ENCODE results near the gene PNMT. TPM values are rescaled to one million over a fixed set of nuclear protein-coding genes. Genes with fewer than 3 reads are reported as not detected.
A peak's percentile ranks its signal among the peaks of the same experiment; 100 is the strongest.

PNMT gene
- total RNA-seq, 1 donor from 2014 or later, result 3.3 TPM

DNA sequence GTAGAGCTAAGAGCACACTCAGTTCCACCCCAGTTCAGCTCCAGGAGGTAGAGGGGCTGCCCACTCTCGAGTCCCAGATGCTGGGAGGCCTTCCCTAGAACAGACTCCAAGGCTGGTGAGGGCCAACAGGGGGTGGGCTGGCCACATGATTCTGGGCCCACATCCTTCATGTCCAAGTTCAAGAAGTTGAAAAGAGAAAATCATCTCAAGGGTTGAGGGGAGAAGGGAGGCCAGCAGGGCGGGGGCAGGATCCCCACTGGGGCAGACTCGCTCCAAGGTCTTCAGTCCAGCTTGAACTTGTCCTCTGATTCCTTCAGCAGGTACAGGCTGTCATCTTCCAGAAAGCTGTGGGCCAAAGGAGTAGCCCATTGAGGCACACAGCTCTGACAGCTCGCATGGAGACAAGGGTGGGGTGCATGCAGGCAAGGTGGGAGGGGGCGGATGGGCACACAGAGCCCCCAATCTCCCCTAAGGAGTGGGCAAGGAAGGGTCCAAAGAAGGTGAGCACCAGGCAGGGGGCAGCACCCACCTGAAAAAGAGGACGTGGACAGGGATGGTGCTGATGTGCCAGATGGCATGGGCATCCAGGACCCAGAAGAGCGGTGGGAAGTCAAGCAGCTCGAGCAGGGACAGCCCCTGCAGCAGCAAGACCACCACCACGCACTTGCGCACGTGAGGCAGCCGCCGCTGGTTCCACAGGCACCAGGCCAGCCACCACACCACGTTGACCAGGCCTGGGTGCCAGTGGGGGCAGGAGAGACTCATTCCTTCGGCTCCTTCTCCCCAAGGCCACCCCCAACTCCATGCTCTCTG is 4.5 kb downstream of the PNMT start:
- peak overlapping the region; percentile 77 for H3K27ac Mint-ChIP-seq
- TF ChIP-seq, protein P1, sequence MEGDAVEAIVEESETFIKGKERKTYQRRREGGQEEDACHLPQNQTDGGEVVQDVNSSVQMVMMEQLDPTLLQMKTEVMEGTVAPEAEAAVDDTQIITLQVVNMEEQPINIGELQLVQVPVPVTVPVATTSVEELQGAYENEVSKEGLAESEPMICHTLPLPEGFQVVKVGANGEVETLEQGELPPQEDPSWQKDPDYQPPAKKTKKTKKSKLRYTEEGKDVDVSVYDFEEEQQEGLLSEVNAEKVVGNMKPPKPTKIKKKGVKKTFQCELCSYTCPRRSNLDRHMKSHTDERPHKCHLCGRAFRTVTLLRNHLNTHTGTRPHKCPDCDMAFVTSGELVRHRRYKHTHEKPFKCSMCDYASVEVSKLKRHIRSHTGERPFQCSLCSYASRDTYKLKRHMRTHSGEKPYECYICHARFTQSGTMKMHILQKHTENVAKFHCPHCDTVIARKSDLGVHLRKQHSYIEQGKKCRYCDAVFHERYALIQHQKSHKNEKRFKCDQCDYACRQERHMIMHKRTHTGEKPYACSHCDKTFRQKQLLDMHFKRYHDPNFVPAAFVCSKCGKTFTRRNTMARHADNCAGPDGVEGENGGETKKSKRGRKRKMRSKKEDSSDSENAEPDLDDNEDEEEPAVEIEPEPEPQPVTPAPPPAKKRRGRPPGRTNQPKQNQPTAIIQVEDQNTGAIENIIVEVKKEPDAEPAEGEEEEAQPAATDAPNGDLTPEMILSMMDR (conservative IDR thresholded peaks at IDR 0.05), result peak; percentile 42
- H3K4me1 Mint-ChIP-seq (ENCODE audit: unreplicated experiment), result peaks cover 16% of the 10 kb centered on the region
- no peak overlapping the region for H3K4me3 Mint-ChIP-seq
- peaks cover 8% of the 10 kb centered on the region for H3K27me3 Mint-ChIP-seq
- no peaks in the 10 kb centered on the region for H3K9me3 Mint-ChIP-seq
- H3K36me3 Mint-ChIP-seq, result no peaks in the 10 kb centered on the region
- DNase-seq (ENCODE audit: extremely low spot score, unreplicated experiment), result no peak

DNA sequence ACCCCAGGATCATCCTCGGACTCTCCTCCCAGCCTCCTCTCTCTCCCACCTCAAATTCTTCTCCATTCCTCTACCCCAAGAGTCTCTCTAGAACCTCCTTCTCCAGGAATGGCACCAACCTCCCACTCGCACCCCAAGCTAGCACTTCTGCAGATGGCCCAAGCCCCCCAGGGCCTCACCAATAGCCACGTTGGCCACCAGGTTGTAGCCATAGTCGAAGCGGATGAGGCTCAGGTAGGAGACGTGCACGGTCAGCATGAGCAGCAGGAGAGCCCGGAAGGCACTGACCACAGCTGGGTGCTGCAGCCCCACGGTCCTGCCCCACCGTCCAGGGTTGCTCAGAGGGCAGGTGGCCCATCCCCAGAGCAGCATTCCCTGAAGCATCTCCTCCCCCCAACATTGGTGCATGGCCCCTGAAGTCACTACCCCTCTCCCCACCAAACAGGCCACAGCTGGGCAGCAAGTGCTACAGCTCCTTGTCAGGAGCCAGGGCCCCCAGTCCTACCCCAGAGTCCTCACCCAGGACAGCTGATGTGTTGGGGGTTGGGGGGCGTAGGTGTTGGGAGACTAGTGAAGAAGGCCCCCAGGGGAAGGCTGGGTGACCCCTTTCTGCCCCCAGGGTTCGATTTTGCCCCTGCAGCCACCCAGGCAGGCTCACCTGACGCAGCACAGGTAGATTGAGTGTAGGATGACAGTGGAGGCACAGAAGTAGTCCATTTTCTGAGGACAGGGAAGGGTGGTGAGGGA is 5.3 kb downstream of the PNMT start:
- DNase-seq (ENCODE audit: extremely low spot score, unreplicated experiment), result no peak
- Mint-ChIP-seq H3K36me3 (no peaks in the 10 kb centered on the region), H3K27ac (peak overlapping the region; percentile 41), H3K4me1 (ENCODE audit: unreplicated experiment) (peaks cover 14% of the 10 kb centered on the region), H3K27me3 (peaks cover 6% of the 10 kb centered on the region), H3K4me3 (no peak overlapping the region), H3K9me3 (no peaks in the 10 kb centered on the region)
- TF ChIP-seq, protein P1 (conservative IDR thresholded peaks at IDR 0.05), result no peak

DNA sequence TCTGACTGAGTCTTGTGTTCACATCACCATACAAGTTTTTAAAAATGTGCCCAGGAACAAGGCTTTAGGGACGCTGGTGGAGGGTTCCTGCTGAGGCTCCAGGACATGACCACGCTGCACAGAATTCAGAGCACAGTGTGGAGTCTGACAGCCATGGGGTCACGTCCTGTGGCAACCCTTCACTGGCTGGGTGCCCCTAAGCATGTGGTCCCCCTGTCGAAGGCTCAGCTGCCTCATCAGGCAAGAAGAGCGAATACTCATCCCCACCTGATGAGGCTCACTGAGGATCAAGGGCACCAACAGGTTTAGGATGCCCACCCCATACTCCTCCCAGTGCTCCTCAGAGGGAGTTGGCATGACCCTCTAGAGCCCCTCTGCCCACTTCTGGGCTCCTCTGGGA is 5.9 kb downstream of the PNMT start:
- no peak for DNase-seq (ENCODE audit: extremely low spot score, unreplicated experiment)
- Mint-ChIP-seq H3K36me3 (no peaks in the 10 kb centered on the region), H3K27me3 (peaks cover 3% of the 10 kb centered on the region), H3K27ac (no peak overlapping the region), H3K4me3 (no peak overlapping the region), H3K4me1 (ENCODE audit: unreplicated experiment) (peaks cover 10% of the 10 kb centered on the region), H3K9me3 (no peaks in the 10 kb centered on the region)
- TF ChIP-seq, protein P1 (conservative IDR thresholded peaks at IDR 0.05), result no peak

- TF ChIP-seq, protein P1 (conservative IDR thresholded peaks at IDR 0.05), result no peak
- H3K4me1 Mint-ChIP-seq (ENCODE audit: unreplicated experiment), result peaks cover 10% of the 10 kb centered on the region
- peak overlapping the region; percentile 74 for H3K4me3 Mint-ChIP-seq
- no peak for DNase-seq (ENCODE audit: extremely low spot score, unreplicated experiment)
- H3K36me3 Mint-ChIP-seq, result no peaks in the 10 kb centered on the region
- H3K9me3 Mint-ChIP-seq, result no peaks in the 10 kb centered on the region
- H3K27ac Mint-ChIP-seq, result peak overlapping the region; percentile 96
- H3K27me3 Mint-ChIP-seq, result peaks cover 3% of the 10 kb centered on the region
These were observed 6.6 kb downstream of the PNMT start for GRCh38 chr17:39674702-39675389.

DNA sequence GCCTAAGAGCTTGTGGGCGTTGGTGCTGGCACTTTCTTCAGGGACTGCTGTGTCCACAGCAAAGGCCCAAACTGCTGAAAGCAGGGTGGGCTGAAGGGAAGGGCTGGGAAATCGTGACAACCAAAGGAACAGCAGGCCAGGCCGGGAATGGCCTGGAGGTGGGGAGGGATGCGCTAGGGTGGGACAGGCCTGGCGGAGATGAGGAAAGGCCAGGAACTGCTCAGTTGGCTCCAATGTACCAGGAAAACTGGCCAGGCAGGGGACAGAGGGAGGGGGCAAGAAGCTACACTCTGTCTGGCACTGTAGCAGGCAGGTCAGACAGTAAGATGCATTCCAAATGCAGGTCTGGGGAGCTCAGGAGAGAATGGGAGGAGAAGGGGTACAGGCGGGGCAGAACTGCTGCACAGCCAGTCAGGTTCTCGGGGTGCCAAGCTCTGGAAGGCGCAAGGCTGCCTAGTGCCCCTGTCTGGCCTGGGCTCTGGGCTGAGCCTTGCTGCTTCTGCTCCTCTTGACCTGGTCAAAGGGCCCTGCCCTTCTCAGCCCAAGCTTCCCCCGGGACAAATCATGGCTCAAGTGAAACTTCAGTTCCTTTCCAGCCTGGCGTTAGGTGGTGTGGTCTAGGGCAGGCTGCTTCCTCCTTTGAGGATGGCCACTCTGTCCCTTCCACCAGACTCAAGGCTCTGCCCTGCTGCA is 7.3 kb downstream of the PNMT start:
- Mint-ChIP-seq H3K9me3 (no peaks in the 10 kb centered on the region), H3K36me3 (no peaks in the 10 kb centered on the region), H3K4me3 (peak overlapping the region; percentile 74), H3K27ac (peak overlapping the region; percentile 96), H3K4me1 (ENCODE audit: unreplicated experiment) (peaks cover 10% of the 10 kb centered on the region), H3K27me3 (peaks cover 3% of the 10 kb centered on the region)
- DNase-seq (ENCODE audit: extremely low spot score, unreplicated experiment), result no peak
- TF ChIP-seq, protein P1 (conservative IDR thresholded peaks at IDR 0.05), result no peak
